ENCODE data around the gene AKAP1.
"Not testable (repeated sequence)": the region's sequence is repeated elsewhere in the genome, so short reads cannot be mapped to it uniquely, and the experiment has no call there.

Gene AKAP1

DNA sequence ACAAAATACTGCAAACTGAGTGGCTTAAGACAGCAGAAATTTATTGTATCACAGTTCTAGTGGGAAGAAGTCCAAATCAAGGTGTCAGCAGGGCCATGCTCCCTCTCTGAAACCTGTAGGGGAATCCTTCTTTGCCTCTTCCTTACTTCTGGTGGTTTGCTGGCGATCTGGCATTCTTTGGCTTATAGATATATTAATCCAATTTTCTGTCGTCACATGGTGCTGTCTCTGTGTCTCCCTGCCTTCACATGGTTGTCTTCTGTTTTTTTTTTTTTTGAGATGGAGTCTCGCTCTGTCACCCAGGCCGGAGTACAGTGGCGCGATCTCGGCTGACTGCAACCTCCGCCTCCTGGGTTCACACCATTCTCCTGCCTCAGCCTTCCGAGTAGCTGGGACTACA is 6.8 kb upstream of the AKAP1 start:
- DNase-seq, result no peak

DNA sequence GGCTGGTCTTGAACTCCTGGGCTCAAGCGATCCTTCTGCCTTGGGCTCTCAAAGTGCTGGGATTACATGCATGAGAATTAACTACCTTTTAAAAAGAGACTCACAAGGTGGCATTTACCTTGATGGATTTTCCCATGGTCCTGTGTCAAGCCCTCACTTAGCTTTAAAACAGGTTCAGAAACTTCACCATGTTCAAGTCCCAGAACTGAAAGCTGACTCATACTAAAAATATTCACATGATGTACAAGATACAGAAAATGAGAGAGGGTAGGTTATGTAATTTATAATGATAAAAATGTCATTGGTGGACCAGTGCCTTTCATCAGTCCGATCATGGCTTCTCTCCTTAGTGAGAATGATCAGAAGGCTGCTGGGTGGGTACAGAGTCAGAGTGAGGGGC is 4.3 kb upstream of the AKAP1 start:
- DNase-seq, result no peak

DNA sequence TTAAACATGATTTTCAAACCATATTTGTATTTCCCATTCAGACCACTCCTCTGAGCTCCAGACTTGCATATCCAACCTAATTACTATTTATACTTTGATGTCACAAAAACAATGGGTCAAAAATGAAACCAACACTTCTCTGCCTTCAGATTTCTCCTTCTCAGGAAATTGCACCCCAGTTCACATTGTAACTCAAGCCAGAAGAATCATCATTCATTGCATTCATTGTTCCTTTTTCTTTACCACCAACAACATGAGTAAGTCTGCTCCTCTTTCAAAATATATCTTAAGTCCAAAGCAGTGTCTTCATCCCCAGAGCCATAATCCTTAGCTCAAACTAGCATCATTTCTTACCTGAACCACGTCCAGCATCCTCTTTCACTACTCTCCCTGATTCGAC is 2.6 kb upstream of the AKAP1 start:
- no peak for DNase-seq

DNA sequence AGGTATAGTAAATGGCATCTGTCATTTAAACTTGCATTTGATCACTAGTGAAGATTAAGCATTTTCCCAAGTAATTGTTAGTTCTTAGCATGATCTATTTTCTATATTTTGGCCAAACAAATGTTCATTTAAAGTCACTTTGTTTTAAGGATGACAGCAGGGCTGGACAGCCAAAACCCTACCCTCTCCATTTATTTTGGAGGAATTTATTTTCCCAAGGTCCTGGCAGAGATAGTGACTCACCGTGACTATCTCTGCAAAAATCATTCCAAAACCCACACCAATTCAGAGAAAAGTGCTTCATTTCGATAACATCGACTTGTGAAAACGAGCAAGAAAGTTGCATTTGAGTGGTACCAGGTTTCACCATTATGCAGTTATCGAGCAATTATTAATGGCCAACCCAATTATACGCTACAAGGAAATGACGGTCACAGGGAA is 665 bp upstream of the AKAP1 start:
- no peak for DNase-seq

DNA sequence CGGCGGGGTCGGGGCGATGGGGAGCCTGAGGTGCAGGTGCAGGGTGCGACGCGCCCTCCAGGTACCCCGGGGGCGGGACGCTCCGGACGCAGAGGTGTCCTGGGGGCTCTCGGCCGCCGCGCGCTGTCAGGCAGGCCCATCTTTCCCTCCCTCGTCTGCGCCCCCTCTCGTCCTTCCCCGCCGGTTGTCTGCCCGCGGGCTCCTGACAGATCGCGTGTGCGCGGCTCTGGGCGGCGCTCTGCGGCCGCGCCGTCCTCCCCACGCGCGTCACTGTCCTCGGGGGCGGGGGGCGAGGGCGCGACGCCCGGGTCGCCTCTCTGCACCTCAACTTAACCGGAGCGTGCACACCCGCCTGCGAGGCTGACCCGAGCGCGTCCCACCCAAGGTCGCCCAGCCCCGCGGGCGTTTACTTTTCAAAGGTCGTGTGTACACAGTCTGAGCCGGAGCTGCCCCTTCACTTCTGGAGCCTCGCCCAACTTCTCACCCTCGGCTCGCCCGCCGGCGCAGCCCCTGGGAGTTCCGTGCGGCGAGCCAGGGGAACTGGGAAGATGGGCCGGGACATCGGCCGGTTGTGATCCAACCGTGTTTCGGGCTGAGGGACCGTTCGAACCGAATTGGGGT is 512 bp downstream of the AKAP1 start:
- DNase-seq, result peak; percentile 53 to 54

DNA sequence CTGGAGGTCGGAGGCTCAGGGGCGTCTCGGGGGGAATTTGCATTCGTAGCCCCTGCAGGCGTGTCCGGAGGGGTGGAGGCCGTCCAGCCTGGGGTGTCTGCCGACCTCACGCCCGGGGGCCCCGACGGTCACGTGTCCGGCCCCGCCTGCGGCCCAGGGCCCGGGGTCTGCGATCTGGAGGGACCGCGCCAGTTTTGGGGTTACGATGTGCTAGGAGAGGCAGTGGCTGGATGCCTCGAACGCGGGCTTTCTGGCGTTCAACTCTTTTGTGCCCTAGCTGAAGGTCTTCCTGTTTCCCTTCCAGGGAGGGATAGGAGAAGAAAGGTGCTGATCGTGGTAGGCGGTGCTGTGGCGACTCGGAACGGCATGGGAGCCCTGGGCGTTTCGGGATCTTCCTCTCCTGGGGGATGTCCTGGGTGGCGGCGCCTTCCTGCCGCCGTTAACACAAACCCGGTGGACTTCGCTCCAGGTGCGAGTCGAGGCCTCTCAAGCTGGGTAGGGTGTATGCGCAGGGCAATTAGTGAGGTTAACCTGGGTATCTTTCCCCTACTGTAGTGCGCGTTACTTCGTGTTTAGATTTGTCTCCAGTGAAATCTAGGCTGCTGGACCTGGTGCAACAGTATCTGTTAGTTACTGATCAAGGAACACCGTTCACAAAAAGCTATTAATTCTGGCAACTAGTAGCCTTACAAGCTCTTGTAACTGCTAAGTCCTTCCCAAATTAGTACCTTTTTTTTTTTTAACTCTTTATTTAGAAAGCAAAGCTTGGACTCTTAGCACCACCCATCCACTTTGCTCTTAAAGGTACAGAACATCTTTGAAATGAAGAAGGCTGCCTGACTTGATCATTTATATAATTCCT is 1.3 kb downstream of the AKAP1 start:
- DNase-seq, result peak in 1 of 2 experiments; percentile 4

DNA sequence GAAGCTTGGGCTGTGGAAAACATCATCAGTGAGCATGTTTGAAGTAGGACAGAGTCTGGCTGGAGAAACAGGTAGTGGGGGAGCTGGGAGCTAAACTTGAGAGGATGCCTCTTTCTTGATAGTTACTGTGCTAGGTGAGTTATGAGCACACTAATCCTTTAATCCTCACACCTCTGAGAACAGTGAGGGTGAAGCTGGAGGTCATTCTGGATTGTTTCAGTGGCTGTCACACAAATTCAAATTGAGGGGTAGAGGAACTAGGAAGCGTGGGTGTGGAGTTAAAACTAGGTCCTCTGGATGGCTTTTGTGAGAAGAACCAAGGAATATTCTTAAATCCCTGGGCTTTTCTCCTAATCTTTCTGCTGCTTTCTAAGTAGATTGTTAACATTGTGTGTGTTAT is 3.3 kb downstream of the AKAP1 start:
- DNase-seq, result no peak

DNA sequence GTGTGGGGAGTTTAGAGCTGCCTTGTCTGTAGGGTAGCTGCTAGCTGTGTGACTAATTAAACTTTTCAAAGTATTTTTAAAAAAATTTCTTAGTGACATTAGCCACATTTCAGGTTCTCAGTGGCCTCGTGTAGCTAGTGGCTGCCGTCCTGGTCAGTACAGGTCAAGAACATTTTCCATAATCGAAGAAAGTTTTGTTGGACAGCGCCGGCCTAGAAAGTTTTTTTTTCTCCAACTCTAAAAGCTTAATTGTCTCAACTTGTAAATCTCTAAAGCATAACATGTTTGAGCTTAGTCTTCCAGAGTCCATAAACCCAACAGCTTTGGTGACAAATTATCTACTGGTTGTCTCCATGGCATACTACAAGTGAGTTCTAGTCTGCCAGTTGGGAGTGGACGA is 4.3 kb downstream of the AKAP1 start:
- no peak for DNase-seq

DNA sequence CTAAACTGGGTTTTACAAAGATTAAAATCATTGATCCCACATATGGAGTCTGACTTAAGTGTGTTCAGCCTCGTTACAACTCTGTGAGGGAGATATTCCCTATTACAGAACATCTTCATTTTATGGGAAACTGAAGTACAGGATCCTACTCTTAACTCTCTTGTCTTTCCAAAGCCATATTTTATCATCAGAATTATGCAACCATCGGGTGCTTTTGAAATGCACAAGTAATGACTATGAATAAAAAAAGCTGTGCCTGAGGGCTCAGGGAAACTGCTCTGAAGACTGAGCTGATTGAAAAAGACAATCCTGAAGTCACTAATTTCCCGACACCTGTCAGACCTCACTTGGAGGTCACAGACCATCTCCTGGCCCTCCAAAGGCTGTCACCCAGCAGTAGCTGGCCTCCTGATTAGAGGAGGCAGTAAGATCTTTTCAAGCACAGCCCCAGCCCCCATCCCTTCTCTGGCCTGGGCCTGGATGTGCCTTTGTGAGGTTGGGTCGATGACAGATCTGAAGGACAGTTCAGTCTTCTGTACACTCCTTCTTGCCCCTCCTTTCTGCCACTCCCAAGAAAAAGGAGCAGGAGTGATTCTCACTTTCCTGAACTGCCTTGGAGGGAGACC is 5.6 kb downstream of the AKAP1 start:
- no peak for DNase-seq

DNA sequence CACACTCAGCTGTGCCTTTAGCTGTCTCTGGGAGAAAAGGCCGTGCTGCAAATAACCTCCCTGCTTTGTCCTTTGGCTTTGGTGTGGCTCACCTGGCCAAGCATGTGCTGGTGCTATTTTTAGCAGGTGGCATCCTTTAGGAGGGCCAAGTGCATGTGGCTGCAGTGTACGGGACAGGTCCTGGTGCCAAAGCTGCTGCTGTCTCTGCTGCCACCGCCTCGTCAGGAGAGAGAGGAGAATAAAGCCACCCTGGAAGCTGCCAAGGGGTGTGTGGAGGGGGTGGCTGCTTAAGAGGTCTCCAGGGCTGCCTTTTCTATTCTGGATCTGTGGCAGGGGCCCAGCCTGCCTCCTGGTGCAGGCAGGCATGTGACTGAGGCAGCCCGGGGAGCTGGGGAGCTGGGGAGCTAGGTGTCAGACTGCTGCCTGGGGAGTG is 6.2 kb downstream of the AKAP1 start:
- no peak for DNase-seq

DNA sequence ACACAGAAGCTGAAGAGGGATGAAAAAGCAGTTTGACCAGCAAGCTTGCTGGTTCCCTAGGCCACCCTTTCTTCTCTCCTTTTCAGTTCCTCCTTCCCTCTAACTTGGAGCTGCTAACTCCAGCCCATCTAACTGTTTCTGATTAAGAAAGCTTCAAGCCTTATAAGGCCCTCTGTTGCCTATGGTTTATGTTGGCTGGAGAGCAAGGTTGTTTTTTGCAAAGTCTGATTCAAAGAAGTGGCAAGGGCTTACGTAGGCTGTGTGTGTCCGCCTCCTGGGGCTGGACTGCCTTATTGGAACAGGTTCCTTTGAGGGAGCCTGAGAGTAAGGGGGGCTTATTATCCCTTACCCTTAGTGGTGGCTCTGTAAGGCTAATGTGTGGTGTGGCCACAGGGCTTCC is 7.1 kb downstream of the AKAP1 start:
- DNase-seq, result no peak

DNA sequence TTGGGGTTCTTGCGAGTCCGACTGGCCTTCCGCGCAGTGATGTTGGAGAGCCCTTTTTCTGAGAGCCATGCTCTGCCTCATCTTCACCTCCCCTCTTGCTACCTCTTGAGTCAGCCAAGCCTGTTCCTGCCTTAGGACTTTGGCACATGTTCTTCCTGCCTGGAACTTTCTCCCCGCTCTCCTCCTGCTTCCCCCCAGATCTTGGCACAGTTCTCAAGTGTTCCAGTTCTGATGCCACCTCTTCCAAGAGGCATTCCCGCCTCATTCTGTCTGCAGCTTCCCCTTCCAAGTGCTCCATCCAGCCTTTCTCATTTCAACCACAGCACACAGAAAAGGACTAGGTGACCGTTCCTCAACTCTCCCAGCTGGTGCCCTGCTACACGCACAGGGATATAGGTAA is 7.7 kb downstream of the AKAP1 start:
- no peak for DNase-seq

DNA sequence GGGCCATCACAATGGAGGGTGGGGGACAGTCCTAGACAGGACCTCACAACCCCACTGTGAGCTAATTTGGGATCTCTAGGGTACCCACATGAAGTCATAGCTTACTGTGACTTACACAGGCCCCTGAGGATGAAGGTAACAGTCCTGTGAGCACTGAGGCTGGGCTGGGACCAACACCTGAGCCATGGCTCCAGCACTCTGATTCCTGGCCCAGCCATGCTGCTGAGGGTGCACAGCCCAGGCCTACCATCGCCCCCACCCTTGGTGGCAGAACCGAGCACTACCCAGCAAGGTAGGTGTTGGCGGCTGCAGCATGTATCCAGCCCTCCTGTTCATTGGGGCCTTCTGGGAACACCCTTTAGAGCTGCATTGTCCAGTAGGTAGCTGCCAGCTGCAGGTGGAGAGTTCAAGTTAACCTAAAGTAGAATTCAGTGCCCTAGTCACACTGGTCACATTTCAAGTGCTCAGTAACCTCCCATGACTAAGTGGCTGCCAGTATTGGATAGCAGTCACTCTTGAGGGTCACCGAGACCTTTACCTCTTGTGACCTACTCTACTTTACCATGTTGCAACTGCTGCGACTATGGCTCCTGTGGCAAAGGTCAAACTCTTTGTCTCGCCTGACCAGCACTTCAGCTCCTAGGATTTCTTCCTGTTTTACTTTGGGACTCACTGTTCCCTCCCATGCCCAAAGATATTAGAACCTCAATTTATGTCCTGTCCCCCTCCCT is 11.6 kb downstream of the AKAP1 start:
- no peak for DNase-seq

DNA sequence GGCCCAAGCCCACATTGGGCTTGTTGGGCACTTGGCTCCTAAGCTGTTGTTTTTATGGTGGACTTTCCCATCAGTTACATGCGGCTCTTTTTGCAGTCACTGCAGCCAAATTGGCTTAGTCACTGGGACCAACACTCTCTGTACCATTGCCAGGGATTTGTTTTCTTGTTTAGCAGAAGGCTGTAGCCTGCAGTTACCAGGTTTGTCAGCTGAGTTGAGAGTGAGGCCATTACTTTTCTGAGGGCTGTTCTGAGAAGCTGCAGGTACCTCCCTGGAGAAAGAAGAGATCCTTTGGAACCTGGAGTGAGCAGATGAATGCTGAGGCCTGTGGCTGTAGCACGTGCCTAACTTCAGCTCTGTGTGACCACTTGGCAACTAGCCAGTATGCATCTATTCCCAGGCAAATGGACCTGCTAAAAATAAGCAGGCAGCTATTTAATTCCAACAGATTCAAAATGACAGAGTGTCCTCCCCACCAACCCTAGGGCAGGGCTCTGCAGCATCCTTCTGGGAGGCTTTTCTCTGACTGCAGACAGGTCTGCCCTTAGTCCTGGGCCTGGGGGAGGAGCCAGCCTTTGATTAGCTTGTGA is 12.9 kb downstream of the AKAP1 start:
- DNase-seq, result no peak

DNA sequence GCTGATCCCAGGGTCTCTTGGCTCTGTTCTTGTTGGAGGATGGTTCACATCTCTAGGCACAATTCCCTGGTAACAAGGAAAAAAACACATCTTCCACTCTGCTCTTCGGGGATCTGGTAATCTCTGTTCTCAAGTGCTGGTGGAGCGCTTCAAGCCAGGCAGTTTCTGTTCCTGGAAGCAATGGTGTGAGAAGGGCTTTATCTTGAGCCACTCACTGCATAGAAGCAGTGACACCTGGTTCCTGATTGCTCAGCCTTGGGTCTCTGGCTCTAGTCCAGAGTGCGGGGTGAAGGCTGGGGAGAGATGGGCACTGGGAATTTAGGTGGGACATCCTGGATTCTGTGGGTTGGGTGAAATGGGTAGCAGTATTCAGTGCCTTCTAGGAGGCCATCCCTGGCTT is 14.1 kb downstream of the AKAP1 start:
- no peak for DNase-seq

DNA sequence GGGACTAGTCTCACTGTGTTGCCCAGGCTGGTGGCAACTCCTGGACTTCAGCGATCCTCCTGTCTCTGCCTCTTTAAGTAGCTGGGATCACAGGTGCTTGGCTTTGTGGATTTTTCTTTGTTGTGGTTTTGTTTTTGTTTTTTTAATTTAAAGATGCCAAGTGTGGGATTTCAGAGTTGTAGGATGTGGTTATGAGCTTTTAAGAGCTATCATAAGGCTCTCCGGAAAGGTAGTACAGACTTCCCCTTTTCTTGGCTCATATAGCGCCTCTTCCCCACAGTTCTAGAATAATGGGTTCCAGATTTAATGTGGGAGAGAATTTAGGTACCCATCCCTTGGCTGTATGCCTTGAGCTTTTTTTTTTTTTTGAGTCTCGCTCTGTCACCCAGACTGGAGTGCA is 17.1 kb downstream of the AKAP1 start:
- no peak for DNase-seq

DNA sequence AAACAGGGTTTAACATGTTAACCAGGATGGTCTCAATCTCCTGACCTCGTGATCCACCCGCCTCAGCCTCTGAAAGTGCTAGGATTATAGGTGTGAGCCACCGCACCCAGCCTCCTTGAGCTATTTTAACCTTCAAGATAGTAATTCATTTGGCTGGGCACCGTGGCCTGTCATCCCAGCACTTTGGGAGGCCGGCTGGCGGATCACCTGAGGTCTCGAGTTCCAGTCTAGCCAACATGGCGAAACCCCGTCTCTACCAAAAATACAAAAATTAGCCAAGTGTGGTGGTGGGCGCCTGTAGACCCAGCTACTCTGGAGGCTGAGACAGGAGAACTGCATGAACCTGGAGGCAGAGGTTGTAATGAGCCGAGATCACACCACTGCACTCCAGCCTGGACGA is 17.6 kb downstream of the AKAP1 start:
- DNase-seq, result not testable (repeated sequence)

DNA sequence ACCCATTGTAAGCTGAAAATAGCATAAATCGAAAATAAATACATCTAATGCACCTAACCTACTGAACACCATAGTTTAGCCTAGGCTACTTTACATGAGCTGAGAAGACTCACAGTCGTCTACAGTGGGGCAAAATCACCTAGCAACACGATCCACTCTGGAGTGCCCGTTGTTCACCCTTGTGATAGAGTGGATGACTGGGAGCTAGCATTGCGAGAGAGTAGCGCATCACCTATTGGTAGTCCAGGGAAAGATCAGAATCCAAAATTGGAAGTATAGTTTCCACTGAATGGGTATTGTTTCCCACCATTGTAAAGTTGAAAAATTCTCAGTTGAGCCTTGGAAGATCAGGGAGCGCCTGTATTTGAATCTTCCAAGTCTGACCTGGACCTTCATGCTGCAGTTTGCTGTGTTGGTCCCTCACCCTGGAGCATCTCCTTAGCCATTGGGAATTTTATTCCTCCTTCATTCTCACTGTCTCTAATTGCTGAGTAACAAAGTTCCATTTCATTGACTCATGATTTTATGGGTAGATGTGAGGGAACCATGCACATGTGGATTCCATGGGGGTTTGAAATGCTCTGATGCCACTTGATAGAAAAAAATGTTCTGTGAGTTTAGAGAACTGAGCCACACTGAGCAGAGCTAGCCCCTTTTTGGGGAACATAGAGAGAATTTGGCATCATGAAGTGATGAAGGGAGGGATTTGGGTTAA is 19.6 kb downstream of the AKAP1 start:
- no peak for DNase-seq

DNA sequence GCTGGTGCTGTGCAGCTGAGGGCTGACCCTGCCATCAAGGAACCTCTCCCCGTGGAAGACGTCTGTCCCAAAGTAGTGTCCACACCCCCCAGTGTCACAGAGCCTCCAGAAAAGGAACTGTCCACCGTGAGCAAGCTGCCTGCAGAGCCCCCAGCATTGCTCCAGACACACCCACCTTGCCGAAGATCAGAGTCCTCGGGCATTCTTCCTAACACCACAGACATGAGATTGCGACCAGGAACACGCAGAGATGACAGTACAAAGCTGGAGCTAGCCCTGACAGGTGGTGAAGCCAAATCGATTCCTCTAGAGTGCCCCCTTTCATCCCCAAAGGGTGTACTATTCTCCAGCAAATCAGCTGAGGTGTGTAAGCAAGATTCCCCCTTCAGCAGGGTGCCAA is 20.5 kb downstream of the AKAP1 start:
- DNase-seq, result no peak

DNA sequence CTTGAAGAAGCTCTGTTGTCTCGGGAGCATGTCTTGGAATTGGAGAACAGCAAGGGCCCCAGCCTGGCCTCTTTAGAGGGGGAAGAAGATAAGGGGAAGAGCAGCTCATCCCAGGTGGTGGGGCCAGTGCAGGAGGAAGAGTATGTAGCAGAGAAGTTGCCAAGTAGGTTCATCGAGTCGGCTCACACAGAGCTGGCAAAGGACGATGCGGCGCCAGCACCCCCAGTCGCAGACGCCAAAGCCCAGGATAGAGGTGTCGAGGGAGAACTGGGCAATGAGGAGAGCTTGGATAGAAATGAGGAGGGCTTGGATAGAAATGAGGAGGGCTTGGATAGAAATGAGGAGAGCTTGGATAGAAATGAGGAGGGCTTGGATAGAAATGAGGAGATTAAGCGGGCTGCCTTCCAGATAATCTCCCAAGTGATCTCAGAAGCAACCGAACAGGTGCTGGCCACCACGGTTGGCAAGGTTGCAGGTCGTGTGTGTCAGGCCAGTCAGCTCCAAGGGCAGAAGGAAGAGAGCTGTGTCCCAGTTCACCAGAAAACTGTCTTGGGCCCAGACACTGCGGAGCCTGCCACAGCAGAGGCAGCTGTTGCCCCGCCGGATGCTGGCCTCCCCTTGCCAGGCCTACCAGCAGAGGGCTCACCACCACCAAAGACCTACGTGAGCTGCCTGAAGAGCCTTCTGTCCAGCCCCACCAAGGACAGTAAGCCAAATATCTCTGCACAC is 21.2 kb downstream of the AKAP1 start:
- no peak for DNase-seq

DNA sequence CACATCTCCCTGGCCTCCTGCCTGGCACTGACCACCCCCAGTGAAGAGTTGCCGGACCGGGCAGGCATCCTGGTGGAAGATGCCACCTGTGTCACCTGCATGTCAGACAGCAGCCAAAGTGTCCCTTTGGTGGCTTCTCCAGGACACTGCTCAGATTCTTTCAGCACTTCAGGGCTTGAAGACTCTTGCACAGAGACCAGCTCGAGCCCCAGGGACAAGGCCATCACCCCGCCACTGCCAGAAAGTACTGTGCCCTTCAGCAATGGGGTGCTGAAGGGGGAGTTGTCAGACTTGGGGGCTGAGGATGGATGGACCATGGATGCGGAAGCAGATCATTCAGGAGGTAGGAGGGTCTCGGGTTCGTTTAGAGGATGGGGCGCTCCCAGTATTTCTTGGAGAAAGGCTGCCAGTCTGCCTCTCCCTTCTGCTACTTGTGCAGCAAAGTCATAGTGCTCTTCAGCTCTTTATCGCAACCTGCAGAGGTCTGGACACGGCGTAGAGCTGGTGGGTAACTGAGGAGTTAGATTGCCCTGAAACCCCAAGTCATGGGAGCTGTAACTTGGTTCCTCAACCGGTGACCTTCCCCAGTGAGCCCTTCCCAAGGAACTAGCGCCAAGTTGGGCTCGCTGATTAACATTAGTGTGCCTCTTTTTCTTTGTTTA is 21.9 kb downstream of the AKAP1 start:
- no peak for DNase-seq

Measured in activated CD4-positive, alpha-beta T cell treated with anti-CD3 and anti-CD28 coated beads, Interleukin-2, amount 50 U/mL, for 4 hours (primary cell).